Spleen (tissue), 7 donors: ENCODE results near the gene CCDC17.
A peak's percentile ranks its signal among the peaks of the same experiment; 100 is the strongest.

Experiments
- POLR2AphosphoS5 ChIP-seq, 3 donors: sonication (generic); formaldehyde crosslinking; IDR thresholded peaks; one replicate each; pipeline ENCODE4 v1.5.1; 2017; ENCODE audit warnings: antibody characterized with exemption in 3 of 3
- TF ChIP-seq, protein P1 (sequence below), 11 experiments: fragments of 200-600 bp in 7 of 11; fragments of 450-650 bp in 4 of 11; sonication (generic) in 4 of 11; IDR thresholded peaks in 8 of 11; conservative IDR thresholded peaks in 3 of 11; 1 replicate in 7 of 11; 2 replicates in 4 of 11; pipeline versions ENCODE4 v1.4.0 to v1.8.0; 2016 to 2021; ENCODE audit warnings: antibody characterized with exemption in 11 of 11, inconsistent platforms in 4 of 11, mild to moderate bottlenecking in 1 of 11
- donor health status: DM: no; HTN: no; CAD: no; lungs with moderate emphysema.
- donor health status: DM: no; HTN: no; CAD: no.
- donor health status: DM: no; HTN: no; CAD: no.

DNA sequence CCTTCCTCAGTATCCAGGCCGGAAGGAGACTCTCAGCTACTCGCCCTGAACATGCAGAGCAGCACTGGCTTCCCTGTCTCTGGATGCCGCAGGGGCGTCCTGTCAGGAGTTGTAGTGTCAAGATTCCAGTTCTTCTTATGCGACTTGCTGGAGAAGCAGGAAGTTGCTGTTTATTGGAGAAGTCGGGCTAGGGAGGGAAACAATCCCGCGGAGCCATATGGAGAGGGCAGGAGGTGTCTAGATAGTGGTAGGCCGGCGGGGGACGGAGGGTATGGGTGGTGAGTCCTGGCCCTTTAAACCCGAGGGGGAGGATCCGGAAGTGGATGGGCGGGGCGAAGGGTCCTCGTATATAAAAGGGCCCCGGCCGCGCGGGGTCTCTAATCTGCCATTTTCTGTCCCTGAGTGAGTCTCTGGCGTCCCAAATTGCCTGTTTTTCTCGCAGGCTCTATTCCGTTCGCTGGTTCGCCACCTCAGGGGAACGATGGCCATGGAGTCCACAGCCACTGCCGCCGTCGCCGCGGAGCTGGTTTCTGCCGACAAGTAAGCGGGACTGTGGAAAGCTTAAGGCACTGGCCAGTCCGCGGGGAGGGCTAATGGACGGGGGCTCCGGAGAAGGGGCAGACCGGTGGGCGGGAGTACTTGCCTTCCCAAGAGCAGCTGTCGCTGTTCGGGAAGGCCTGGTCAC is 40.0 kb downstream of the CCDC17 start, which contains the start of gene NASP:
- TF ChIP-seq, protein P1, sequence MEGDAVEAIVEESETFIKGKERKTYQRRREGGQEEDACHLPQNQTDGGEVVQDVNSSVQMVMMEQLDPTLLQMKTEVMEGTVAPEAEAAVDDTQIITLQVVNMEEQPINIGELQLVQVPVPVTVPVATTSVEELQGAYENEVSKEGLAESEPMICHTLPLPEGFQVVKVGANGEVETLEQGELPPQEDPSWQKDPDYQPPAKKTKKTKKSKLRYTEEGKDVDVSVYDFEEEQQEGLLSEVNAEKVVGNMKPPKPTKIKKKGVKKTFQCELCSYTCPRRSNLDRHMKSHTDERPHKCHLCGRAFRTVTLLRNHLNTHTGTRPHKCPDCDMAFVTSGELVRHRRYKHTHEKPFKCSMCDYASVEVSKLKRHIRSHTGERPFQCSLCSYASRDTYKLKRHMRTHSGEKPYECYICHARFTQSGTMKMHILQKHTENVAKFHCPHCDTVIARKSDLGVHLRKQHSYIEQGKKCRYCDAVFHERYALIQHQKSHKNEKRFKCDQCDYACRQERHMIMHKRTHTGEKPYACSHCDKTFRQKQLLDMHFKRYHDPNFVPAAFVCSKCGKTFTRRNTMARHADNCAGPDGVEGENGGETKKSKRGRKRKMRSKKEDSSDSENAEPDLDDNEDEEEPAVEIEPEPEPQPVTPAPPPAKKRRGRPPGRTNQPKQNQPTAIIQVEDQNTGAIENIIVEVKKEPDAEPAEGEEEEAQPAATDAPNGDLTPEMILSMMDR (IDR thresholded peaks at IDR 0.05 in 8 of 11, conservative IDR thresholded peaks at IDR 0.05 in 3 of 11), result no peak
- peak; percentile 89 to 97 (median 96) for TF ChIP-seq POLR2AphosphoS5 (IDR thresholded peaks at IDR 0.05)
